ENCODE results near the gene FALEC. TPM values are rescaled to one million over a fixed set of nuclear protein-coding genes. Genes with fewer than 3 reads are reported as not detected.

FALEC gene
- total RNA-seq, 4 donors from 2014 or later: not detected

GRCh38 chr1:150550222-150551050 is 34.9 kb downstream of the FALEC start:
- peaks cover 11% of the 10 kb centered on the region for H3K36me3 ChIP-seq
- peak overlapping the region; percentile 69 for H3K4me3 ChIP-seq
- DNase-seq (ENCODE audit: low spot score in 2 of 2): no peak
- TF ChIP-seq POLR2A (IDR thresholded peaks at IDR 0.05): no peak
- WGBS: 43% methylated on average over 22 of the region's 22 CpGs
- peaks cover 57% of the 10 kb centered on the region for H3K4me1 ChIP-seq
- peak overlapping the region; percentile 88 for H3K27ac ChIP-seq
- no peaks in the 10 kb centered on the region for H3K9me3 ChIP-seq
- H3K27me3 ChIP-seq: no peaks in the 10 kb centered on the region

GRCh38 chr1:150551051-150551783 is 35.7 kb downstream of the FALEC start:
- Histone ChIP-seq H3K4me3 (peak overlapping the region; percentile 69), H3K27ac (peak overlapping the region; percentile 88), H3K36me3 (peaks cover 19% of the 10 kb centered on the region), H3K27me3 (no peaks in the 10 kb centered on the region), H3K9me3 (no peaks in the 10 kb centered on the region), H3K4me1 (peaks cover 57% of the 10 kb centered on the region)
- DNase-seq (ENCODE audit: low spot score in 2 of 2): no peak
- 51% methylated on average over 11 of the region's 11 CpGs for WGBS
- TF ChIP-seq EP300 (IDR thresholded peaks at IDR 0.05) (no peak), CTCF (IDR thresholded peaks at IDR 0.05) (no peak), POLR2A (IDR thresholded peaks at IDR 0.05) (no peak), POLR2AphosphoS5 (IDR thresholded peaks at IDR 0.05) (no peak)

- Histone ChIP-seq H3K4me3 (no peak overlapping the region), H3K27me3 (no peaks in the 10 kb centered on the region), H3K27ac (peak overlapping the region; percentile 88), H3K36me3 (peaks cover 24% of the 10 kb centered on the region), H3K9me3 (no peaks in the 10 kb centered on the region), H3K4me1 (peaks cover 57% of the 10 kb centered on the region)
- DNase-seq (ENCODE audit: low spot score in 2 of 2): no peak
- TF ChIP-seq CTCF (IDR thresholded peaks at IDR 0.05) (no peak), EP300 (IDR thresholded peaks at IDR 0.05) (no peak), POLR2AphosphoS5 (IDR thresholded peaks at IDR 0.05) (no peak), POLR2A (IDR thresholded peaks at IDR 0.05) (no peak)
- 50% methylated on average over 1 of the region's 1 CpG for WGBS
Measured at GRCh38 chr1:150551784-150552127, 36.2 kb downstream of the FALEC start.

GRCh38 chr1:150552128-150552910 is 36.8 kb downstream of the FALEC start:
- TF ChIP-seq POLR2AphosphoS5 (IDR thresholded peaks at IDR 0.05) (peak in 2 of 3 donors; percentile 26 to 39), POLR2A (IDR thresholded peaks at IDR 0.05) (peak in 1 of 2 donors; percentile 12), CTCF (IDR thresholded peaks at IDR 0.05) (no peak), EP300 (IDR thresholded peaks at IDR 0.05) (no peak)
- H3K4me1 ChIP-seq: peaks cover 57% of the 10 kb centered on the region
- peak overlapping the region; percentile 88 for H3K27ac ChIP-seq
- H3K27me3 ChIP-seq: no peaks in the 10 kb centered on the region
- H3K4me3 ChIP-seq: no peak overlapping the region
- WGBS: 26% methylated on average over 12 of the region's 13 CpGs
- H3K9me3 ChIP-seq: no peaks in the 10 kb centered on the region
- H3K36me3 ChIP-seq: peaks cover 30% of the 10 kb centered on the region
- DNase-seq (ENCODE audit: low spot score in 2 of 2): peak; percentile 96

GRCh38 chr1:150552911-150553289 is 37.3 kb downstream of the FALEC start:
- TF ChIP-seq POLR2AphosphoS5 (IDR thresholded peaks at IDR 0.05): no peak
- TF ChIP-seq EP300 (IDR thresholded peaks at IDR 0.05): no peak
- TF ChIP-seq CTCF (IDR thresholded peaks at IDR 0.05): no peak
- no peak for TF ChIP-seq POLR2A (IDR thresholded peaks at IDR 0.05)
- DNase-seq (ENCODE audit: low spot score in 2 of 2): no peak
- WGBS: 74% methylated on average over 11 of the region's 12 CpGs
- Histone ChIP-seq H3K4me1 (peaks cover 60% of the 10 kb centered on the region), H3K4me3 (no peak overlapping the region), H3K36me3 (peaks cover 32% of the 10 kb centered on the region), H3K9me3 (no peaks in the 10 kb centered on the region), H3K27me3 (no peaks in the 10 kb centered on the region), H3K27ac (peak overlapping the region; percentile 67)
